GM21723 (cell line): ENCODE results near the gene SKOR1.

Source experiments
- ATAC-seq: cut with Tn5 transposase; IDR thresholded peaks from one replicate; pipeline ENCODE4 v1.9.1; 2021; ENCODE audit warnings: mild to moderate bottlenecking, moderate library complexity; ENCODE audit not compliant: unreplicated experiment

SKOR1 gene

DNA sequence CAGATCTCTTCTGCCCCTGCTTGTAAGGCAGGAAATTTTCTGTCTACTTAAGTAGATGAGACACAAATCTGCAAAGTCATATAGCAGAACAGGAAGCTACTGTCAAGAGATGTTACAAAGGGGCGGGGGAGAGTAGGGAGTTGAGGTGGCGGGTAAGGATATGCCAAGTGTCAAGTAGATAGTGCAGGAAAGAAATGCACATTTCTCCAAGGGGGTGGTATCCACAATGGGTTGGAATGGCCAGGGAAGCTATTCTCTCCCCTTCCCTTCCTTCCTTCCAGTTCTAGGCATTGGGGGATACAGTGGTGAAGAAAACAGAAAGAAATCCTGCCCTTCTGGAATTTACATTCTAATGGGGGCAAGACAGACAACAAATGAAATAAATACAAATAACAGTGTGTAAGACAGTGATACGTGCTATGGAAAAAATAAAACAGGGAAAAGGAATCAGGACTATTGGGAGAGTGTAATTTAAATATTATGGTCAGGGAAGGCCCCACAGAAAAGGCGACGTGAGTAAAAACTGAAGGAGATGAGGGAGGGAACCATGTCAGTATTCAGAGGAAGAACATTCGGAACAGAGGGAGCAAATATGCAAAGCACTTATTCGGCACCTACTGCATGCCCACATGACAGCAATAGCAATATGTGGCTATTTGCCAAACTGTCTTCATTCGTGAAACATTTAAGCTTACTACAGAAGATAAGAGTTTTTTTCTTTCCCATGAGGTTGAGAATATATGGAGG is 57.4 kb downstream of the SKOR1 start:
- no peak for ATAC-seq

GRCh38 chr15:67883234-67883773 is 58.0 kb downstream of the SKOR1 start:
- no peak for ATAC-seq

DNA sequence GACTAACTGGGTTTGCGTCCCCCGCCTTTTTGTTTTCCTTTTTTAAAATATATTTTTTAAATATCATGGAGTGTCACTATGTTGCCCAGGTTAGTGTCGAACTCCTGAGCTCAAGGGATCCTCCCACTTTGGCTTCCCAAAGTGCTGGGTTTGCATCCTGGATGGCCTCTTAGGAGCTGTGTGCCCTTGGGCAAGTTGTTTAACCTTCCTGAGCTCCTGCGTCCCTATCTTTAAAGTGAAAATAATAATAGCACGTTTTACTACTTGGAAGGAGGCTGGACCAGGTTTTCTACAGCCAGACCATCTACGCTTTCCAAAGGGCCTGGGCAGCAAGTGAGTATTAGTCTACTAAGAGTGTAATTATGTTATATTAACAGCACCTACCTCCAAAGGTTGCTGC is 58.7 kb downstream of the SKOR1 start:
- ATAC-seq: no peak
